NOMO-1 treated with DMSO at 0.1 percent for 48 hours (cell line): ENCODE results near the gene FMN1.

ENCODE experiments used
- DNase-seq: peaks from one replicate; lab custom pipeline; 2025; ENCODE audit not compliant: unreplicated experiment; lab: John Stamatoyannopoulos, UW

FMN1 gene

DNA sequence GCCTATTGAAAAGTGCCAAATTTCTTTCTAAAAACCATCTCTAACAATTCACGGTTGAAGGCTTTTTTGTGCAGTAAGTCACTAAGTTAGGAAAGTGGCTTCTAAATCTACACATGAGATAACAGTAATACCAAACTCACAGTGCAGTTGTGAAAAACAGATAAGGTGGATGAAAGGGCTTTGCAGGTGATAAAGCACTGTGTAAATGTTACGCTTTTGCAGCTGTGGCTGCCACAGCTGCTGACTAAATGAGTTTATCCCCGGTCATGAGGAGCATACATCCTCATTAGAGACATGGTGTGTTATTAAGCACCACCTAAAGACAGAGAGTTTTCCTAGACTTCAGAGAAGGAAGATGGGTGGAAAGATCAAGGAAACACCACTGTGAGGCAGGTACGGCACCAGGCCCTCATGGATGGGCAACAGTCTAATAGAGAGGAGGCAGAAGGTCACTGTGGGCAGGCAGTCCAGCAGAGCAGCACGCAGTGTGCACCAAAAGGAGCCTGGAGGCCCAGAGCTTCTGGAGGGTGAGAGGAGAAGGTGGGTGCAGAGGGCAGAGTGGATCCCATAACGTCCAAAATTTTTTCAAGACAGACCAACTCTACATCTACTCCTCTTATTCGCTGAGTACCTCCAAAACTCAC, 68.5 kb downstream of the FMN1 start:
- DNase-seq, result no peak

DNA sequence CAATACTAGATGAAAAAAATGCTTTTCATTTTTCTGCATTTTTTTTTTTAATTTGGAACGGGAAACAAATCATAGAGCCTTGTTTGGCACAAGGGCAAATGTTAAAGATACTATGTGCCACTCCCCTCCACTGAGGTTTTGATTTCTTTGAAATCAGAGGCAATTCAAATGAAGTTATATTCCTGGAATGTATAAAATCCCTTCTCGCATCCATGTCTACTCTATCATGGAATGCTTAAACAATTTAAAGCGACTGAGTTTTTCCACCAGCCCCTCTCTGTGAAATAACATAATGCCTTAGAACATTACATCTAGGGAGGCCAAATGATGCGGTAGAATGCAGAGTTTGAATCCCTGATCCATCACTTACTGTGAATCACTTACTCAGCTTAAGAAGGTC, 69.7 kb downstream of the FMN1 start:
- no peak for DNase-seq

DNA sequence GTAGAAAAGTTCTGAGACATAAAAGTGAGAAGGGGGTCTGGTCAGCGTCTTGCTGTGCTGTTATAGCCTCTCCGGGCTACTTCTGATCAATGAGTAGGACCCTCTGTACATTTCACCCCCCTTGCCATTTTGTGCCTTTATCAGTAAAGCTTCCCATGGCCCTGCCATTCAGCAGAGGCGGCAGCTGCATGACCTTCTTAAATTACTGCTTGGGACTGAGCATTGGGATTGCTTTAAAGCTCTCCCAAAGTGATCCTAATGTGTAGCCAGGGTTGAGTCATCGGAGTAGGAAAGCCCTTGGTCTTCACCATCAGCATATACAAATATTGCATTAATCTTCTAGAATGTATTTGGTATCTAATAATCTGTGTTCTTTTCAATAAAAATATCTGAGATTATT, 70.2 kb downstream of the FMN1 start:
- no peak for DNase-seq

DNA sequence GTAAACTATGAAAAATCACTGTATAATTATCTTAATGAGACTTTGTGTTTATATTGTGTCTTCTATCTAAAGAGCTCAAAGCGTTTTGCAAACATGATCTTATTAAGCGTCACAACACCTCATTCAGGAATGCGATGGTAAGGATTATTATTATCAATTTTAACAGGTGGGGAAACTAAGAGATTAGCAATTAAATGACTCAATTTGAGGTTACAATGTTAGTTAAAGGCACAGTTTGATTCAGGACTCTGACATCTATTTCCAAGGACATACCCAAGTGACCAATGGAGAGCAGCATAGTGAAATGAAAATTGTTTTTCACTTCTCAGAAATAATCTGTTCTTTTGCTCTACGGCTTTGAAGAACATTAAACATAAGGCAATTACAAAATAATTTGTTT, 74.6 kb downstream of the FMN1 start:
- no peak for DNase-seq

DNA sequence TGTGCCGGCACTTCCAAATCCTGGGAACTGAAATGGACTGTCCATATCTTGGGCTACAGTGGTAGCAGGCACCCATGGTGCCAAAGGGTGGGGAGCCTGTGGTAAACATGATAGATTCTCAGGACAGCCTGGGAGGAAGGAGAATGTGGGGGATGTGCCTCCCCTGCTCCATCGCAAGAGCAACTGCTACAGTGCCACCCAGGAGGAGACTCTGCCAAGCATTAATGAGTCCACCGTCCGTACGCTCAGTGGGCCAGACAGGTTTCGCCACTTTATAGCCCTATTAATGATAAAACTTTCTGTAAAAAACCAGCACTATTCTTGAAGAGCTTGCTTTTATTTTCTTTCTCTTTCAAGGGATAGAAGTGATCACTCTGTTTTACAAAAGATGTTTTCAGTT, 75.2 kb downstream of the FMN1 start:
- no peak for DNase-seq

DNA sequence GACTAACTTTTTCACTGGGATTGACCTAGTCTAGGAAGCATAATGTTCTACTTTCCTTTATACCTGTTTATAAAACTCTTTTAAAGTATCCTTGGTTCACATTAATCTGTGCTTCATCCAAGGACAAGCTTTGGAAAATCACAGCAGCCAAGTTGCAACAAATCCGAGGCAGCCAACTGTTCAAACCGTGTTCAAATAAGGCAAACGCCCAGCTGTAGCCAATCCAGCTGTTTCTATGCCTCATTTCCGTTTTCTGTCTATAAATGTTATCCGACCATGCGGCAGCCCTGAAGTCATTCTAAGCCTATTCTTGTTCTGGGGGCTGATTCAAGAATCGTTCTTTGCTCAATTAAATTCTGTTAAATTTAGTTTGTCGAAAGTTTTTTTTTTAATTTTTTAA, 78.3 kb downstream of the FMN1 start:
- no peak for DNase-seq

DNA sequence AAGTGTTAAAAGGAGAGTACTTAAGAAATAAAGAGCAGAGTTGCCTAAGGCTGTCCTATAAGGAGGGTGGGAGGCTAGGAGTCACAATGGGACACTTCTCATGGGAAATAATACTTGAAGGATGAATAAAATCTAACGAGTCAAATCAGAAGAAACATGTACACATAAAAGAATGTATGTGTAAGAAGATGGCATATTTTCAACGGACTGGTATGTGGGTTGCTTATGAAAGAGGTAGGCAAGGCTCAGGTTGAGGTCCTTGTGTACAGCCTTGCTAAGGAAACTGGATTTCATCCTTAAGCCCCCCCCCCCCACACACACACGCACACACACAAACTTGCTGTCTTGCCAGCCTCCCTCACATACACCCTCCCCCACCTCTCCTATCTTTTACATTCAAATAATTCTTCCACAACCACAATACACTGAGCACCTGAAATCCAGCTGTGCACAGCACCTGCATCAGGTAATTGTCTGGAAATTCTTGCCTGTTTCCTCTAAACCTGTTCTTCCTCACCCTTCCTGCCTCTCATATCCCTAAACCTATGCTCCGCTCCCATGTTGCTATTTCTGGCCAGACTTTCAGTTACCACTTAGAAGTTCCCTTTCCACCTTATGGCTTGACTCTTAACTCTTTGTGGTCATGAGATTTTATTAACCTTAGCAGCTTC, 79.2 kb downstream of the FMN1 start:
- no peak for DNase-seq

DNA sequence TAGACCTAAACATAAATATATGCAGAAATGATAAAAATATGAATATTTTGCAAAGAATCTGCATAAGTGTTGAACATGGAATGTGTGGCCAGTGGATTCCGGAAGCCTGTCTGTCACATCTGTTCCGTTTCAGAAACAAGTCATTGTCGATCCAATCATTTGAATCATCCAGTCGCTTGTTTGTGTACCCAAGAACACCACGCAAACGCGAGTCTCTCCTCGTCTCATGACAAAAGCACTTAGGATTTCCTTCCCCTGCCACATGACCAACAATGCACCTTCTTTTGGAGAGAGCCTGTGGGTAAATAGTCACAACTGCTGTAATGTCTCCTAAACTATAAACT, 80.2 kb downstream of the FMN1 start:
- no peak for DNase-seq

DNA sequence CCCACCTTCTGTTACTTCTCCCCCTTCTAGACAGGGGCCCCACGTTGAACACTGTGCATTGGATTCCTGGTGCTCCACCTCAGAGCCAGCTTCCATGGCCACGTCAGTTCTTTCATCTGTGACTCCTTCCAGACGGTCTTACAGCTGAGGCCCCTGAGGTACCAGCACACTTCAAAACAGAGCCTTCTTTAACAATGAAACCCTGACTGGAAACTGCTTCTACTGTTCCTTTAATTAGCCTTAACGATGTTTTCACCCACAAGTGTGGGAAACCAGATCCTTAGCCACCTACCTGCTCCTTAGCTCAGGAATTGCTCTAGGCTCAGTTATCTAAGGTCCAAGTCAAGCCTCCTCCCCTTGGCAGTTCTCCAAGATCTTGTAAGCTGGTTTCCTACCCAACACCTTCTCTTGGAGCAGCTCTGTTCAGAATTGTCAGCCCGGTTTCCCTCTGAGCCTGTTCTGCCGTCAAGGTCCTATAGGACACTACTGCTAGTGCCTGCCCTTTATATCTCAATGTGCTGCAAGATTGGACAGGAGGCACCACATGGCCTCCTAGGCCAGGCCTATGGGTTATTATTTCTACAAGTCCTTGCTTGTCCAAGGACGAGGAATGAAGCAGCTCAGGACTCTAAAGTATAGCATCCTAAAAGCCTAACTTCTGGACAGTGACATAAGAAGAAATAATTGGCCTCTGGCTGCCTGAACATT, 80.7 kb downstream of the FMN1 start:
- no peak for DNase-seq

DNA sequence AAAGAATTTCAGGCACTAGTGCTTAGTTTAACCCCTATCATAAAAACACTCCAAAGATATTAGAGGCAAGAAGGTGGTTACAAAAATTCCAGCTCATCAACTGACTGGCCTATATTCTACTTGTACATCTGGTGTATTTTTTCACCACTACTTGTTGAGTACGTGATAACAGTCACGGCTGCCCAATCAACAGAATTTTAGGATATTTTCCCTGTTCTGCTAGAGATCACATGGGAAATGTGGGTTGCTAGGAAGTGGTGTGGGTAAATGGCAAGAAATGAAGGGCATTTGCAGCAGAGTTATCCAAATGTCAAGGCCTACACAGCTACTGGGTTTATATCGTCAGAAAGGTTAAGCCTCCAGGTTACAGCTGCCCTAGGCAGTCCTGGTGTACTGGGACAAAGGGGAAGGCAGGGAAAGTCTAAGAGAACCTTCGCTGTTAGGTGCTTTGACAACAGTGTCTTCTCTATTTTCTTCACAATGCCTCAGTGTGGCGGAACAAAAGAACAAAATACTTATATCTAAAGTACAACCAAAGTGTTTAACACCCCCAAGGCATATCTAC, 81.9 kb downstream of the FMN1 start:
- DNase-seq, result no peak

DNA sequence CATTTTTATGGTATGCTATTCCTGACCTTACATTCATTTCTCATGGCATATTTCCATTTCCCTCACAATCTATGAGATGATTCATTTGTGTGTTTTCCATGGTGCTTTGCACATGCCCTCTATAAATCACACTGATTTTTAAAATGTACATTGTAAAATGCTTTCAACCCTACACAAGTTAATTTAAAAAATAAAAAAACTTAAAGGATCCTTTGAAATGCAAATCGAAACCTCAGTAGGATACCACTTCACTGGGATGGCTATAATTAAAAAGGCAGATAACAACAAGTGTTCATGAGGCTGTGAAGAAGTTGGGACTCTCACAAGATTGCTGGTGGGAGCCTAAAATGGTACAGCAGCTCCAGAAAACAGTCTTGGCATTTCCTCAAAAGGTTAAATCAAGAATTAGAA, 83.5 kb downstream of the FMN1 start:
- DNase-seq, result no peak

DNA sequence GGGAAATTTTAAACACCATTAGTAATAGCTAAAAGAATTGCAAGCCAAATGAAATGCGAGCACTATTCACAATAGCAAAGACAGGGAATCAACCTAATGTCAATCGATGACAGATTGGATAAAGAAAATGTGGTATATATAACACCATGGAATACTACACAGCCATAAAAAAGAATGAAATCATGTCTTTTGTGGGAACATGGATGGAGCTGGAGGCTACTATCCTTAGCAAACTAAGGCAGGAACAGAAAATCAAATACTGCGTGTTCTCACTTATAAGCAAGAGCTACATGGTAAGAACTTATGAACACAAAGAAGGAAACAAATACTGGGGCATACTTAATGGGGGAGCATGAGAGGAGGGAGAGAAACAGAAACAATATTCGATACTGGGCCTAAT, 85.2 kb downstream of the FMN1 start:
- DNase-seq, result no peak

DNA sequence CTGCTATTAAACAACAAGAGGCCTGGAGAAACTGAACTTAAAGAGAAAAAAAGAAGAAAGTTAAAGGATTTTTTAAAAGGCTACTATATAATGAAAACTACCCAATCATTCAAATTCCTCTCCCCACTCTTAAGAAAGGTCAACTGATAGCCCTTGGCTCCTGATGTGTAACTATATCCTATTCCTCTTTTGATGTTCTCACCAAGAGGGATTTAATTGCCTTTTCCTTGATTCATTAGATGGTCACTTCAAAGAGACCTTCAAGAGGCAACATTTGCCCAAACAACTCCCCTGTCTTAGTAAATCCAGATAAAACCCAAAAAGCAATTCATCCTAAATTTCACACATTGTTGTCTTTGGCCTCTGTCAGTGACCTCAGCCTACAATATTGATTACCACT, 86.0 kb downstream of the FMN1 start:
- DNase-seq, result no peak

DNA sequence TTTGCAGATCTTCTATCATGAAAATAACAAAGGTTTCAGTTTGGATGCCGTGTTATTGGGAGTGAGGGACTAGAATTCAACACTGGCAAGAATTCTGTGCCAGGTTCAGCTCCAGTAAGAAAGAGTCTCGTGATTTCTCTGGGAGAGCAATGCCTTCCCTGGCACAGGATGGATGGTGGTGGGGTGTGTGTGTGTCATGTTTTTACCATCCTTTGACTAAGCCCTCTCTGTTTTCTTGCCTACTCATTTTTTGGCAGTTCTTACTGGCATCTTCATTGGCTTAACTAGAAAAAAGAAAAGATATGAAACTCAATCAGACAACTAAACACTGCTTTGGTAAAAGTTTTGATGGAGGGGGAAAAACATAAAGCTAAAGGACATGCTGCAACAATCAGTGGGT, 86.6 kb downstream of the FMN1 start:
- no peak for DNase-seq

DNA sequence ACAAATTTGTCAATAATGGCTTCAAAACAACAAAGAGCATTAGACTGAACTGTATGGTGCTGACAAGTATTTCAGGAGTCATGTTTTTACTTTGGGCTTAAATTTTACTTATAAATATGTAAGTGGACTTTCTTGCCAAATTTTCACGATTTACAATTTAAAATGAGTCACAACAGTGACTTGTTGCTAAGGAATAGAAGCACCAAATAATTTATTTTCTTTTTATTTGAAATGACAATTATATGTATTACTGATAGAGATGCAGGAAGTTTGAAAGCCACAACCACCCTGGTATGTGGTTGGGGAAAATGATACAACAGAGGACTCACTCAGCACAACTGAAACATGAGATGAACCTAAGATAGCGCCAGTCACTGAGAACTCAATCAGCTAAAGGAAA, 90.3 kb downstream of the FMN1 start:
- peak; percentile 13 for DNase-seq

DNA sequence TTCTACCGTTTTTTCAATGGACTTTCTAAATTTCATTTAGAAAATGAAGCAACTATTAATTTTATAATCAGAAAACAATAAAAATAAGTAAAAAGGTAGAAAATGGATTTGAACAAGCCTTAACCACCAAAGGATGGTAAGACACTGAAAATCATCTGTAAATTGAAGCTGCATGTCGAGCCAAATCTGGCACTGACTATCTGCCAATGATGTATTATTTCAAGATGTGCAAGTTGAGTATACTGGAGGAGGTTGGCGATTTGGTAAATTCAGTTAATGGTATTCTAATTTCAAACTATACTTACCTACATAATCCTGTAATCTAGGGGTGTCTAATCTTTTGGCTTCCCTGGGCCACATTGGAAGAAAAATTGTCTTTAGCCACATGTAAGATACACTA, 93.5 kb downstream of the FMN1 start:
- no peak for DNase-seq

DNA sequence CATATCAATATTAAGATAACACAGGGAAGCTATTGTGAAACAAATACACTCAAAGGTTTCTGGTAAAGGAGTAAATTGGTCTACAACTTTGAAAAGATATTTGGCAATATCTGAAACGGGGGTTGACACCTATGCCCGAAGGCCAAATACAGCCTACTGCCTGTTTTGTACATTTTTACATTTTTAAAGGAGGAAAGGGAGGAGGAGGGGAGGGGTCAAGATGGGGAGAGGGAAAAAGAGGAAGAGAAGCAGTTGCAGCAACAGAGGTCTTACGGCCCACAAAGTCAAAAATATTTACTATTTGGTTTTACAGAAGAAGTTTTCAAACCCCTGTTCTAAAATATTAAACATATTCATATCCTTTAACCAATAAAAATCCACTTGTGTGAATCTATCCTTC, 94.2 kb downstream of the FMN1 start:
- peak; percentile 53 for DNase-seq

DNA sequence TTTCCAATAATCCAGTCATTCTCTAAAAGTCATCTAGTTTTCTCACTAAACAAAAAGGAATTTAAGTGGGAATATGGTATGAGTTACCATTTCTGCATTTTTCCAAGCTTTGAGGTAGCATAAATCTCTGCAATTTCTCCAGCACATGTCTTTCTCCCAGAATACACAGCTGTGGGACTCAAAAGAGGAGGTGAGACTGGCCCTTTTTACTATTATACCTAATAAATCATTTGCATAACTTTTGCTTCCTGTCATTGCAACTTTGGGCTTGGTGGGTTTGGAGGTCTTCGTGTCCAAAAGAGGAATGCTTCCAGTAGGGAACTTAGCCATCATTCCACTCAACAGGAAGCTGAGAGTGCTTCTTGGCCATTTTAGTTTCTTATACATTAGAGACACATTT, 94.8 kb downstream of the FMN1 start:
- DNase-seq, result no peak

DNA sequence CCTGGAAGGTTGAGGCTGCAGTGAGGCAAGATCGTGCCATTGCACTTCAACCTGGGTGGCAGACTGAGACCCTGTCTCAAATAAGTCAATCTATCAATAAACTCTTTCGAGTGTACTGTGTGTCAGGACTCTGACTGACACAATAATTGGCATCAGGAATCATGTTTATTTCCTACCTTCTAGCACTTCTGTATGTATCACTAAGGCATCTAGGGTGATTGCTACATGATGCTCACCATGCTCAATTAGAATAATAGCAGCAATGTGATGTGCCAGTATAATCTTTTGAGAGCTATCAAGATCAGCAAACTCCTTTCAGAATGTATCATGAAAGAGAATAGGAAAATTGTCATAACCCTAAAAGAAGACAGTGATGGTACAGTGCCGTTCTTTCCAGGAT, 95.3 kb downstream of the FMN1 start:
- no peak for DNase-seq

DNA sequence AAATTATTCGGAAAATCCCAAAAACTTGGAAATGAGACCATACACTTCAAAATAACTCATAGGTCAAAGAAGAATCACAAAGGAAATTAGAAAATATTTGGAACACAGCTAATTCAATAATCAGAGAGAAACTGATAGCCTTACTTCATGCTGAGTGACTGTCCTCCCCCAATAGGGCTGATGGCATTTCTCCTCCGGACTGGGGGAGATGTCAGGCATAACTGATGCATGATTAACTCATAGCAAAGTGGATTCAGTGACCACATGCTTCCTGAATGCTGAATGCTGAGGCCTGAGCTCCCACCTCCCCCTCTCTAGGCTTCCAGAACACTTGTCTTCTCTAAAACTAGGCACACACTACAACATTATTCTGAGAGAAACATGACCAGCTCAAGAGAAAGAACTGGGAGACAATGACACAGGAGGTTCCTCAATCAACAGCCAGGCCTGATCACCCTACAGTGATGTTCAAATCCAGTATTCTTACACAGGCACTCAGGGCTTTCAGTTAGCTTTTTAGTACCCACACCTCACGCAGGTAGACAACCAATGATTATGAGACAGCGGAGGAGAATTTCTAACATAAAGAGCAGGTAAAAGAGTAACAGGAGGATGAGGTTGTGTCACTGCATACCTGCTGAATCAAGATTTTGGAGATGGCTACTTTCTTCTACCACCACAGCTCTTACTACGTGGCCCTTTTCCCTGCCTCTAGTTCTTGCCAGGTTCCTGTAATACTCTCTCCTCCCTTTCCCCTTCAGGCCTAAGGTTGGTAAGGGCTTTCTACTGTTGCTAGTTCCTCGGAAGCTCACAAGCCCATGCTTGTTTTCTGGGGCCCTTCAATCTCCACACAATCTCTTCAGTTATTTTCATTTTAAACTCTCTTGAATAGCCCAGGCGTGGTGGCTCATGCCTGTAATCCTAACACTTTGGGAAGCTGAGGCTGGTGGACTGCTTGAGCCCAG, 96.1 kb downstream of the FMN1 start:
- no peak for DNase-seq

DNA sequence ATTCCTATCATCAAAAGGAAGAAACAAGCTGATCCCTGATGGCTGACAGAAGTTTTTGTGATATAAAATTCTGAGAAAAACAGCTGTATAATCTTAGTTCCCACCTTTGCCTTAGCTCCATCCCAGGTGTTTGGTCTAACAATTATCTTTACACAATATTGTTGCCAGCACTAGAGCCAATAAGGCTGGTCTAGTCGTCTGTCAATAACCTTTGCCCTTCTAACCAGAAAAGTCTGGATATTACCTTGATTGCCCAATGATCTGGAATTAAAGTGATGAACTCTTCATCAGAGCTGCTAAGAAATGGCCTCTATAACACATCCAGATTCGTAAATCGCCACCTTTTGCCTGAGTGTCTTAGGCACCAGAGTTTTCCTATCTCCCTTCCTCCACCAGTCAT, 98.4 kb downstream of the FMN1 start:
- no peak for DNase-seq
